ENCODE data around the gene CLEC2A.

- TF ChIP-seq POLR2AphosphoS5 (IDR thresholded peaks at IDR 0.05) (no peak), CTCF (IDR thresholded peaks at IDR 0.05; ENCODE audit: poor library complexity, severe bottlenecking) (no peak), REST (IDR thresholded peaks at IDR 0.05; ENCODE audit: borderline replicate concordance) (no peak), MXI1 (conservative IDR thresholded peaks at IDR 0.05; ENCODE audit: poor library complexity, severe bottlenecking) (no peak), EZH2 (IDR thresholded peaks at IDR 0.05; ENCODE audit: borderline replicate concordance, insufficient read depth, low read length, poor library complexity, severe bottlenecking) (no peak), SMC3 (conservative IDR thresholded peaks at IDR 0.05; ENCODE audit: poor library complexity) (no peak)
These were observed 60.0 kb downstream of the CLEC2A start for GRCh38 chr12:9872162-9872561.

Measured in neural cell (in vitro differentiated cells).